ENCODE results near the gene MRPS21.

GRCh38 chr1:150283260-150283659, 10.4 kb upstream of the MRPS21 start:
- TF ChIP-seq CTCF (IDR thresholded peaks at IDR 0.05; ENCODE audit: poor library complexity) (no peak), EZH2phosphoT487 (IDR thresholded peaks at IDR 0.05; ENCODE audit: low read depth, severe bottlenecking, unreplicated experiment) (no peak), EZH2 (IDR thresholded peaks at IDR 0.05; ENCODE audit: borderline replicate concordance) (no peak)
